ENCODE results near the gene LIPF.
A peak's percentile ranks its signal among the peaks of the same experiment; 100 is the strongest.

Gene LIPF

GRCh38 chr10:88672041-88672440 lies 7.8 kb downstream of the LIPF start:
- DNase-seq (ENCODE audit: low read depth), result no peak
- no peak for TF ChIP-seq CTCF (IDR thresholded peaks at IDR 0.05; ENCODE audit: insufficient read depth, low read depth, low read length, missing control alignments)

GRCh38 chr10:88676283-88677060 lies 12.2 kb downstream of the LIPF start:
- TF ChIP-seq CTCF (IDR thresholded peaks at IDR 0.05; ENCODE audit: insufficient read depth, low read depth, low read length, missing control alignments), result no peak
- no peak overlapping the region for H3K4me3 ChIP-seq (ENCODE audit: low read length)
- DNase-seq (ENCODE audit: low read depth), result no peak

More at GRCh38 chr10:88672041-88672440, 7.8 kb downstream of the LIPF start:
- H3K4me3 ChIP-seq (ENCODE audit: low read length), result no peak overlapping the region

GRCh38 chr10:88680958-88681357 lies 16.7 kb downstream of the LIPF start:
- DNase-seq (ENCODE audit: low read depth), result peak; percentile 38
- no peak for TF ChIP-seq CTCF (IDR thresholded peaks at IDR 0.05; ENCODE audit: insufficient read depth, low read depth, low read length, missing control alignments)
- no peak overlapping the region for H3K4me3 ChIP-seq (ENCODE audit: low read length)

- no peak for DNase-seq (ENCODE audit: low read depth)
- TF ChIP-seq CTCF (IDR thresholded peaks at IDR 0.05; ENCODE audit: insufficient read depth, low read depth, low read length, missing control alignments), result no peak
- H3K4me3 ChIP-seq (ENCODE audit: low read length), result no peak overlapping the region
Observed at GRCh38 chr10:88682491-88682890, 18.2 kb downstream of the LIPF start.

GRCh38 chr10:88687853-88688467 lies 23.7 kb downstream of the LIPF start:
- DNase-seq (ENCODE audit: low read depth), result peak; percentile 35

GRCh38 chr10:88689366-88689765 lies 25.1 kb downstream of the LIPF start:
- H3K4me3 ChIP-seq (ENCODE audit: low read length), result no peak overlapping the region
- no peak for TF ChIP-seq CTCF (IDR thresholded peaks at IDR 0.05; ENCODE audit: insufficient read depth, low read depth, low read length, missing control alignments)
- DNase-seq (ENCODE audit: low read depth), result peak; percentile 61

More at GRCh38 chr10:88687853-88688467, 23.7 kb downstream of the LIPF start:
- TF ChIP-seq CTCF (IDR thresholded peaks at IDR 0.05; ENCODE audit: insufficient read depth, low read depth, low read length, missing control alignments), result peak; percentile 82
- no peak overlapping the region for H3K4me3 ChIP-seq (ENCODE audit: low read length)

All from epithelial cell of esophagus (primary cell).